ENCODE measurements around the gene GPBP1L1.

DNA sequence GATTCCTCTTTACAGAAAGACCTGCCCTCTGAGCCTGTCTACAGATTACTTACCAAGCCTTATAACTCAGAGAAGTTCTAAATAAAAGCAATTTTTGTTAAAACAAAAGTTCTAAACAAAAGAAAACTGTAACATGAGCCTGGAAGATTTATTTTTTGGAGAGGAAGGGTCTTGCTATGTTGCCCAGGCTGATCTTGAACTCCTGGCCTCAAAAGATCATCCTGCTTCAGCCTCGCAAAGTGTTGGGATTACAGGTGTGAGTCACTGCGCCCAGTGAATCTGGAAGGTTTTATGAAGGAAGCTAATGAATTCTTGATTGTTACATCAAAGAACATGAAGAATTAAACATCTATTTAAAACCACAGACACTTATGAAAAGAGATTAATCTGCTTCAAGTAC lies 27.1 kb downstream of the GPBP1L1 start:
- TF ChIP-seq CTCF (IDR thresholded peaks at IDR 0.05) = no peak
- no peak for TF ChIP-seq EP300 (IDR thresholded peaks at IDR 0.05)

Data from tibial nerve (tissue), 4 donors.